ENCODE measurements around the gene ATP2B2.

Gene ATP2B2

GRCh38 chr3:10447110-10447509, 58.3 kb downstream of the ATP2B2 start:
- H3K27me3 ChIP-seq, result no peaks in the 10 kb centered on the region
- no peaks in the 10 kb centered on the region for H3K9me3 ChIP-seq
- no peaks in the 10 kb centered on the region for H3K36me3 ChIP-seq
- no peak for DNase-seq
- no peak for TF ChIP-seq CTCF (IDR thresholded peaks at IDR 0.05; ENCODE audit: low read depth, low read length)
- H3K4me3 ChIP-seq (ENCODE audit: low read depth, low read length), result no peak overlapping the region
- no peaks in the 10 kb centered on the region for H3K4me1 ChIP-seq

- no peaks in the 10 kb centered on the region for H3K36me3 ChIP-seq
- no peaks in the 10 kb centered on the region for H3K27me3 ChIP-seq
- DNase-seq, result no peak
- H3K4me3 ChIP-seq (ENCODE audit: low read depth, low read length), result no peak overlapping the region
- no peak for TF ChIP-seq CTCF (IDR thresholded peaks at IDR 0.05; ENCODE audit: low read depth, low read length)
- no peaks in the 10 kb centered on the region for H3K4me1 ChIP-seq
- no peaks in the 10 kb centered on the region for H3K9me3 ChIP-seq
Measured at GRCh38 chr3:10445561-10446175, 59.7 kb downstream of the ATP2B2 start.

GRCh38 chr3:10444511-10444910, 60.9 kb downstream of the ATP2B2 start:
- Histone ChIP-seq H3K36me3 (no peaks in the 10 kb centered on the region), H3K4me1 (no peaks in the 10 kb centered on the region), H3K9me3 (no peaks in the 10 kb centered on the region), H3K27me3 (no peaks in the 10 kb centered on the region), H3K4me3 (ENCODE audit: low read depth, low read length) (no peak overlapping the region)
- TF ChIP-seq CTCF (IDR thresholded peaks at IDR 0.05; ENCODE audit: low read depth, low read length), result no peak
- no peak for DNase-seq

DNA sequence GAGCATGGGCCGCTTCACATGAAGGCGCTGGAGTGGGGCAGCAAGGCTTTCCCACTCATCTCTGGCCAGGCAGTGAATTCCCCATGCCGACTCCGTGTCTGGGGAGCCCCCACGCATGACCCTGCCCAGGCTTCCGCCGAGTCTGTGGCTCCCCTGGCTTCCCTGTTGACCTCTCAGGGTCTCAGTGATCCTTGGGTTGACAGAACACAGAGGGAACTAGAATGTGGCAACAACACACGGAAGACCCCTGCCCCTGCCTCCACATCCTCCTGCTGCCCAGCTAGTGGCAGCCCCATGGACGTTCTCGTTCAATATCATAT, 61.3 kb downstream of the ATP2B2 start:
- Histone ChIP-seq H3K4me3 (ENCODE audit: low read depth, low read length) (no peak overlapping the region), H3K9me3 (no peaks in the 10 kb centered on the region), H3K27me3 (no peaks in the 10 kb centered on the region), H3K4me1 (no peaks in the 10 kb centered on the region), H3K36me3 (no peaks in the 10 kb centered on the region)
- no peak for TF ChIP-seq CTCF (IDR thresholded peaks at IDR 0.05; ENCODE audit: low read depth, low read length)
- DNase-seq, result no peak

DNA sequence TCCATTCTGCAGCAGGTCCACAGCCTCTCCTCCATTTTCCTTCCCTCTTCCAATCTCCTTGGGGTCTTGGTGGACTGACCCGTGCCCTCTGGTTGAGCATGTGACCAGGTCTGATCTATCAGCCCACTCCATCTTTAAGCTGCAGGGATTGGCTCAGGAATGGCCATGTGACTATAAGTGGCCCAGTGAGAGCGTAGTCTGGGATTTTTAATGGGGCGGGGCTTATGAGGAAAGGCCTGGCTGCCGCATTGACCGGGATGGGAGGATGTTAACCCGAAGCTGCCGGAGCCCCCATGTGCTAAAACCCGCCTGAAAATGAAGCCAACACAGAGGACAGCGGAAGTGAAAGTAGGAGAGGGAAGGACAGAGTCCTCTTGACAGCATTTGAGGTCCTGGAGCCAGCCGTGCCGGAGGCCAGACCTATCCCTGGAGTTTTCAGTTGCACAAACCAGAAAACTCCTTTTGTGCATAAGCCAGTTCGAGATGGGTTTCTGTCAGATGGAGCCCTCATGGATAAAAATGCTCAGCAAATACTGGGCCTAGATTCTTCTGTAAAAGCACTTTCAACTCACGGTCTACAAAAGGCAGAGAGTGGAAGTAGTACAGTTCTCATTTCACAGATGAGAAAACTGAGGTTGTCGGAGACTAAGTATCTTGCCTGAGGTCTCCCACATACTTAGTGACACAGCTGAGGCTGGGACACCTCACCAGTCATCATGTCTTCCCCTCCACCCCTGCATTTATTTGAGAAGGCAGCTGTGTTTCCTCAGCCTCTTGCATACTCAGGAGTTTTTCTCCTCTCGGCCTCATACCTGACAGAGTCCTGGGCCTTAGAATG, 61.9 kb downstream of the ATP2B2 start:
- Histone ChIP-seq H3K27me3 (no peaks in the 10 kb centered on the region), H3K36me3 (no peaks in the 10 kb centered on the region), H3K4me1 (no peaks in the 10 kb centered on the region), H3K4me3 (ENCODE audit: low read depth, low read length) (no peak overlapping the region), H3K9me3 (no peaks in the 10 kb centered on the region)
- TF ChIP-seq CTCF (IDR thresholded peaks at IDR 0.05; ENCODE audit: low read depth, low read length), result no peak
- no peak for DNase-seq

GRCh38 chr3:10442151-10442795, 63.1 kb downstream of the ATP2B2 start:
- DNase-seq, result no peak
- H3K4me1 ChIP-seq, result no peaks in the 10 kb centered on the region
- no peaks in the 10 kb centered on the region for H3K27me3 ChIP-seq

More at GRCh38 chr3:10442151-10442795, 63.1 kb downstream of the ATP2B2 start:
- H3K9me3 ChIP-seq, result no peaks in the 10 kb centered on the region
- no peak overlapping the region for H3K4me3 ChIP-seq (ENCODE audit: low read depth, low read length)
- no peak for TF ChIP-seq CTCF (IDR thresholded peaks at IDR 0.05; ENCODE audit: low read depth, low read length)
- no peaks in the 10 kb centered on the region for H3K36me3 ChIP-seq

All from BE2C (cell line).